ENCODE measurements around the gene OPCML.
A peak's percentile ranks its signal among the peaks of the same experiment; 100 is the strongest.

The OPCML gene

GRCh38 chr11:132691848-132692550 lies 840.3 kb downstream of the OPCML start:
- no peak overlapping the region for H3K4me2 ChIP-seq
- H3K36me3 ChIP-seq (ENCODE audit: insufficient read depth), result no peaks in the 10 kb centered on the region
- H3K27me3 ChIP-seq (ENCODE audit: insufficient read depth, low read depth), result no peaks in the 10 kb centered on the region
- no peak overlapping the region for H2AFZ ChIP-seq (ENCODE audit: low read depth)
- no peaks in the 10 kb centered on the region for H3K79me2 ChIP-seq (ENCODE audit: insufficient read depth, low read depth)
- no peaks in the 10 kb centered on the region for H3K4me1 ChIP-seq (ENCODE audit: low read depth, poor library complexity, severe bottlenecking)
- H3K9ac ChIP-seq, result no peak overlapping the region
- H3K27ac ChIP-seq, result no peak overlapping the region
- TF ChIP-seq CTCF (conservative IDR thresholded peaks at IDR 0.05; ENCODE audit: low read depth, low read length), result no peak
- H4K20me1 ChIP-seq (ENCODE audit: insufficient read depth), result no peaks in the 10 kb centered on the region
- H3K4me3 ChIP-seq (IDR thresholded peaks at IDR 0.05; ENCODE audit: insufficient read depth, low read depth, low read length), result no peak overlapping the region

- H3K4me3 ChIP-seq (IDR thresholded peaks at IDR 0.05; ENCODE audit: insufficient read depth, low read depth, low read length), result no peak overlapping the region
- H3K9ac ChIP-seq, result no peak overlapping the region
- no peaks in the 10 kb centered on the region for H3K36me3 ChIP-seq (ENCODE audit: insufficient read depth)
- no peak overlapping the region for H3K4me2 ChIP-seq
- no peaks in the 10 kb centered on the region for H4K20me1 ChIP-seq (ENCODE audit: insufficient read depth)
- H3K27ac ChIP-seq, result no peak overlapping the region
- TF ChIP-seq CTCF (conservative IDR thresholded peaks at IDR 0.05; ENCODE audit: low read depth, low read length), result no peak
- no peaks in the 10 kb centered on the region for H3K79me2 ChIP-seq (ENCODE audit: insufficient read depth, low read depth)
- H3K4me1 ChIP-seq (ENCODE audit: low read depth, poor library complexity, severe bottlenecking), result peaks cover 19% of the 10 kb centered on the region
- no peak overlapping the region for H2AFZ ChIP-seq (ENCODE audit: low read depth)
- H3K27me3 ChIP-seq (ENCODE audit: insufficient read depth, low read depth), result no peaks in the 10 kb centered on the region
Observed at GRCh38 chr11:132686886-132687285, 845.4 kb downstream of the OPCML start.

GRCh38 chr11:132685174-132685611 lies 847.1 kb downstream of the OPCML start:
- Histone ChIP-seq H3K27me3 (ENCODE audit: insufficient read depth, low read depth) (no peaks in the 10 kb centered on the region), H3K79me2 (ENCODE audit: insufficient read depth, low read depth) (no peaks in the 10 kb centered on the region), H4K20me1 (ENCODE audit: insufficient read depth) (no peaks in the 10 kb centered on the region), H2AFZ (ENCODE audit: low read depth) (no peak overlapping the region), H3K9ac (no peak overlapping the region), H3K4me1 (ENCODE audit: low read depth, poor library complexity, severe bottlenecking) (peaks cover 19% of the 10 kb centered on the region), H3K4me2 (peak overlapping the region; percentile 31), H3K4me3 (IDR thresholded peaks at IDR 0.05; ENCODE audit: insufficient read depth, low read depth, low read length) (no peak overlapping the region), H3K27ac (no peak overlapping the region), H3K36me3 (ENCODE audit: insufficient read depth) (no peaks in the 10 kb centered on the region)
- no peak for TF ChIP-seq CTCF (conservative IDR thresholded peaks at IDR 0.05; ENCODE audit: low read depth, low read length)

GRCh38 chr11:132683602-132684001 lies 848.7 kb downstream of the OPCML start:
- H3K4me2 ChIP-seq, result no peak overlapping the region
- no peak for TF ChIP-seq CTCF (conservative IDR thresholded peaks at IDR 0.05; ENCODE audit: low read depth, low read length)
- H3K27me3 ChIP-seq (ENCODE audit: insufficient read depth, low read depth), result no peaks in the 10 kb centered on the region
- no peaks in the 10 kb centered on the region for H4K20me1 ChIP-seq (ENCODE audit: insufficient read depth)
- no peak overlapping the region for H3K27ac ChIP-seq
- H3K79me2 ChIP-seq (ENCODE audit: insufficient read depth, low read depth), result no peaks in the 10 kb centered on the region
- H3K4me1 ChIP-seq (ENCODE audit: low read depth, poor library complexity, severe bottlenecking), result peaks cover 19% of the 10 kb centered on the region
- no peak overlapping the region for H2AFZ ChIP-seq (ENCODE audit: low read depth)
- H3K36me3 ChIP-seq (ENCODE audit: insufficient read depth), result no peaks in the 10 kb centered on the region
- H3K9ac ChIP-seq, result no peak overlapping the region
- H3K4me3 ChIP-seq (IDR thresholded peaks at IDR 0.05; ENCODE audit: insufficient read depth, low read depth, low read length), result no peak overlapping the region

Measured in KMS-11 (cell line).